B cell (primary cell): ENCODE measurements around the gene PSAPL1. TPM values are rescaled to one million over a fixed set of nuclear protein-coding genes. Genes with fewer than 3 reads are reported as not detected.

Experiments used
- ATAC-seq: fragments of 200-7000 bp; cut with Tn5 transposase; one replicate; pipeline ENCODE4 v1.10.0; 2021; ENCODE audit warnings: low read depth, mild to moderate bottlenecking, moderate number of reproducible peaks, moderate library complexity
- CTCF ChIA-PET: fragments of 350-600 bp; sonication (Branson Sonifier 250); formaldehyde crosslinking; loops from one replicate; lab custom pipeline; 2021; ENCODE audit warnings: antibody characterized with exemption, inconsistent platforms; lab: Charles Lee
- POLR2A ChIA-PET: fragments of 350-600 bp; sonication (Branson Sonifier 250); formaldehyde crosslinking; loops from one replicate; lab custom pipeline; 2021; ENCODE audit warnings: antibody characterized with exemption; lab: Charles Lee
- DNase-seq: peaks from one replicate; pipeline ENCODE4 v3.0.0; 2013
- H2AFZ ChIP-seq: 2 replicates; pipeline ENCODE4 v1.6.1; 2012; ENCODE audit warnings: mild to moderate bottlenecking, low read depth, low read length; ENCODE audit not compliant: insufficient read depth, poor library complexity, severe bottlenecking
- H3K27ac ChIP-seq, 2 donors: 1 replicate in 1 of 2; 2 replicates in 1 of 2; pipeline ENCODE4 v1.5.1; 2012 to 2013; ENCODE audit warnings: low read length in 2 of 2, mild to moderate bottlenecking in 2 of 2, moderate library complexity in 1 of 2
- H3K27me3 ChIP-seq, 4 experiments: fragments of 200-600 bp in 1 of 4; sonication (generic) in 1 of 4; replicated peaks in 1 of 4; 1 replicate in 2 of 4; 2 replicates in 2 of 4; pipeline versions ENCODE4 v1.6.1 to v1.7.0; 2013 to 2016; ENCODE audit warnings: low read length in 3 of 4, mild to moderate bottlenecking in 2 of 4, mixed read lengths in 1 of 4, moderate library complexity in 1 of 4; ENCODE audit not compliant: insufficient read depth in 4 of 4, control insufficient read depth in 3 of 4; ENCODE audit errors: control extremely low read depth in 1 of 4
- H3K36me3 ChIP-seq, 2 experiments: replicated peaks in 1 of 2; 1 replicate in 1 of 2; 2 replicates in 1 of 2; pipeline versions ENCODE4 v1.6.1 to v1.7.1; 2013; ENCODE audit warnings: low read length in 1 of 2; ENCODE audit not compliant: insufficient read depth in 2 of 2, control insufficient read depth in 1 of 2; ENCODE audit errors: control extremely low read depth in 1 of 2, extremely low read depth in 1 of 2
- H3K4me1 ChIP-seq, 2 donors: fragments of 200-600 bp in 1 of 2; sonication (generic) in 1 of 2; 1 replicate in 1 of 2; 2 replicates in 1 of 2; pipeline versions ENCODE4 v1.5.1 to v1.6.1; 2013 to 2017; ENCODE audit warnings: low read length in 2 of 2; ENCODE audit not compliant: control insufficient read depth in 2 of 2, insufficient read depth in 2 of 2
- H3K4me2 ChIP-seq: replicated peaks from 2 replicates; pipeline ENCODE3; 2012; ENCODE audit warnings: mild to moderate bottlenecking, low read depth, low read length; ENCODE audit not compliant: poor library complexity, severe bottlenecking
- H3K4me3 ChIP-seq, 5 experiments: fragments of 200-600 bp in 1 of 5; sonication (generic) in 1 of 5; 1 replicate in 3 of 5; 2 replicates in 2 of 5; pipeline versions ENCODE4 v1.5.1 to v1.7.0; 2011 to 2016; ENCODE audit warnings: low read length in 4 of 5, mild to moderate bottlenecking in 4 of 5, low read depth in 2 of 5, control low read depth in 1 of 5, moderate library complexity in 1 of 5; ENCODE audit not compliant: insufficient read depth in 1 of 5; ENCODE audit errors: control extremely low read depth in 1 of 5, extremely low read depth in 1 of 5
- H3K79me2 ChIP-seq: fragments of 200-600 bp; sonication (generic); one replicate; pipeline ENCODE4 v1.6.0; 2016; ENCODE audit warnings: low read length; ENCODE audit not compliant: control insufficient read depth, insufficient read depth
- H3K9ac ChIP-seq: fragments of 200-600 bp; sonication (generic); 2 replicates; pipeline ENCODE4 v1.6.1; 2017; ENCODE audit warnings: mild to moderate bottlenecking, low read length, moderate library complexity
- H3K9me3 ChIP-seq, 3 donors: one replicate each; pipeline versions ENCODE4 v1.6.1 to v1.7.1; 2013; ENCODE audit warnings: low read length in 2 of 3; ENCODE audit not compliant: control insufficient read depth in 2 of 3, insufficient read depth in 1 of 3; ENCODE audit errors: control extremely low read depth in 1 of 3
- H4K20me1 ChIP-seq: 2 replicates; pipeline ENCODE4 v1.6.0; 2012; ENCODE audit warnings: mild to moderate bottlenecking, low read length; ENCODE audit not compliant: insufficient read depth, control insufficient read depth, poor library complexity, severe bottlenecking
- H3K27ac Mint-ChIP-seq: one replicate; pipeline ENCODE4 v1.8.0; 2021; ENCODE audit warnings: mixed read lengths
- H3K27me3 Mint-ChIP-seq: one replicate; pipeline ENCODE4 v1.8.0; 2021; ENCODE audit warnings: mixed read lengths
- H3K4me1 Mint-ChIP-seq: one replicate; pipeline ENCODE4 v1.8.0; 2021; ENCODE audit warnings: mixed read lengths
- H3K4me3 Mint-ChIP-seq: one replicate; pipeline ENCODE4 v1.8.0; 2021; ENCODE audit warnings: mixed read lengths
- H3K9me3 Mint-ChIP-seq: one replicate; pipeline ENCODE4 v1.8.0; 2022; ENCODE audit warnings: mixed read lengths; ENCODE audit not compliant: insufficient read depth
- CTCF ChIP-seq: fragments of 200-600 bp; IDR thresholded peaks from one replicate; pipeline ENCODE4 v1.8.0; 2022; ENCODE audit warnings: antibody characterized with exemption, mild to moderate bottlenecking
- EZH2 ChIP-seq: IDR thresholded peaks from 2 replicates; pipeline ENCODE4 v1.6.1; 2012; ENCODE audit warnings: borderline replicate concordance, low read depth, mild to moderate bottlenecking, moderate library complexity, low read length; ENCODE audit not compliant: insufficient read depth, poor library complexity, severe bottlenecking
- WGBS: methylation state at CpG from one replicate; pipeline ENCODE4 v1.1.5; 2013; ENCODE audit warnings: missing lambda C conversion rate; ENCODE audit not compliant: insufficient coverage; 5-methylcytosine and 5-hydroxymethylcytosine counted together
- intact Hi-C: fragments of 100-400 bp; cut with micrococcal nuclease; formaldehyde crosslinking; loops from one replicate; pipeline ENCODE4 v1.10.0; 2022
- polyA plus RNA-seq: library from polyadenylated mRNA; depleted of rRNA; stranded (reverse); fragments of >200 nt; gene quantifications from 2 replicates; pipeline ENCODE4 v1.2.3, GENCODE V29; 2012
- total RNA-seq, 2 donors: library from RNA; stranded (reverse); fragments of 120-200 nt in 1 of 2; gene quantifications; 1 replicate in 1 of 2; 2 replicates in 1 of 2; pipeline versions ENCODE4 v1.2.3 to v1.2.4, GENCODE V29; 2013 to 2022

Gene PSAPL1
- total and polyA plus RNA-seq, 2 donors (not counting 1 experiment from before 2014, with no cell fraction given), result not detected

GRCh38 chr4:7469023-7469422 is 34.3 kb upstream of the PSAPL1 start:
- no peak overlapping the region for H3K27ac ChIP-seq

GRCh38 chr4:7467471-7467870 is 32.7 kb upstream of the PSAPL1 start:
- Histone ChIP-seq H3K4me1 (no peaks in the 10 kb centered on the region), H3K4me2 (no peak overlapping the region), H3K27ac (no peak overlapping the region), H3K36me3 (no peaks in the 10 kb centered on the region), H3K27me3 (no peaks in the 10 kb centered on the region), H3K4me3 (no peak overlapping the region), H3K9ac (no peak overlapping the region), H2AFZ (no peak overlapping the region), H4K20me1 (no peaks in the 10 kb centered on the region), H3K9me3 (peaks cover 0 to 15% (median 0%) of the 10 kb centered on the region in 3 donors), H3K79me2 (no peaks in the 10 kb centered on the region)
- Mint-ChIP-seq H3K27me3 (no peaks in the 10 kb centered on the region), H3K4me3 (no peak overlapping the region), H3K4me1 (no peaks in the 10 kb centered on the region), H3K9me3 (no peaks in the 10 kb centered on the region), H3K27ac (no peak overlapping the region)
- no peak for TF ChIP-seq CTCF
- TF ChIP-seq EZH2, result no peak
- POLR2A ChIA-PET, result no interaction called here
- 92% methylated on average over 7 of the region's 7 CpGs for WGBS
- DNase-seq (no peak), ATAC-seq (no peak)
- CTCF ChIA-PET, result no interaction called here
- intact Hi-C loops, result no loop called here

More at GRCh38 chr4:7469023-7469422, 34.3 kb upstream of the PSAPL1 start:
- no peaks in the 10 kb centered on the region for H3K79me2 ChIP-seq
- H3K4me2 ChIP-seq, result no peak overlapping the region
- Mint-ChIP-seq H3K4me3 (no peak overlapping the region), H3K4me1 (no peaks in the 10 kb centered on the region), H3K27me3 (peaks cover 6% of the 10 kb centered on the region), H3K9me3 (no peaks in the 10 kb centered on the region), H3K27ac (no peak overlapping the region)
- WGBS, result 83% methylated on average over 4 of the region's 4 CpGs
- TF ChIP-seq EZH2 (no peak), CTCF (no peak)
- no peaks in the 10 kb centered on the region for H3K36me3 ChIP-seq
- ChIA-PET CTCF (no interaction called here), POLR2A (no interaction called here)
- H3K4me1 ChIP-seq, result no peaks in the 10 kb centered on the region
- no peaks in the 10 kb centered on the region for H3K27me3 ChIP-seq
- no peak for DNase-seq
- intact Hi-C loops, result no loop called here
- no peak overlapping the region for H3K4me3 ChIP-seq
- no peak overlapping the region for H3K9ac ChIP-seq
- H4K20me1 ChIP-seq, result no peaks in the 10 kb centered on the region
- ATAC-seq, result no peak
- H2AFZ ChIP-seq, result no peak overlapping the region
- peaks cover 0 to 11% (median 0%) of the 10 kb centered on the region in 3 donors for H3K9me3 ChIP-seq
